Astrocyte (in vitro differentiated cells and primary cell): ENCODE results near the gene MVD. TPM values are rescaled to one million over a fixed set of nuclear protein-coding genes. Genes with fewer than 3 reads are reported as not detected.
A peak's percentile ranks its signal among the peaks of the same experiment; 100 is the strongest.

ENCODE experiments used
- DNase-seq: peaks from one replicate; pipeline ENCODE4 v3.0.0-alpha.2; 2010; ENCODE audit warnings: low read depth
- FAIRE-seq: peaks from 2 replicates; lab custom pipeline; 2011; peaks lifted over from hg19 to GRCh38; lab: Jason Lieb, UNC
- H2AFZ ChIP-seq: 2 replicates; pipeline ENCODE4 v1.6.0; 2012; ENCODE audit warnings: low read depth, low read length, inconsistent platforms
- H3K27ac ChIP-seq: 2 replicates; pipeline ENCODE4 v1.5.1; 2011; ENCODE audit warnings: low read depth, low read length, inconsistent platforms
- H3K27me3 ChIP-seq: 2 replicates; pipeline ENCODE4 v1.6.0; 2011; ENCODE audit warnings: low read length, inconsistent platforms; ENCODE audit not compliant: insufficient read depth
- H3K36me3 ChIP-seq: 2 replicates; pipeline ENCODE4 v1.5.1; 2011; ENCODE audit warnings: low read length, inconsistent platforms; ENCODE audit not compliant: insufficient read depth
- H3K4me1 ChIP-seq: 2 replicates; pipeline ENCODE4 v1.5.1; 2011; ENCODE audit warnings: low read length, inconsistent platforms; ENCODE audit not compliant: insufficient read depth
- H3K4me2 ChIP-seq: 2 replicates; pipeline ENCODE4 v1.6.0; 2012; ENCODE audit warnings: low read length, inconsistent platforms
- H3K4me3 ChIP-seq: 2 replicates; pipeline ENCODE4 v1.5.1; 2011; ENCODE audit warnings: low read depth, mild to moderate bottlenecking, low read length, inconsistent platforms; ENCODE audit not compliant: insufficient read depth
- H3K79me2 ChIP-seq: 2 replicates; pipeline ENCODE4 v1.6.0; 2012; ENCODE audit warnings: mild to moderate bottlenecking, low read length, inconsistent platforms; ENCODE audit not compliant: insufficient read depth
- H3K9ac ChIP-seq: 2 replicates; pipeline ENCODE4 v1.6.0; 2012; ENCODE audit warnings: mild to moderate bottlenecking, low read length, inconsistent platforms
- H3K9me3 ChIP-seq: 2 replicates; pipeline ENCODE4 v1.5.1; 2012; ENCODE audit warnings: low read depth, mild to moderate bottlenecking, low read length, inconsistent platforms; ENCODE audit not compliant: insufficient read depth
- H4K20me1 ChIP-seq: 2 replicates; pipeline ENCODE4 v1.6.0; 2012; ENCODE audit warnings: low read length, inconsistent platforms; ENCODE audit not compliant: insufficient read depth
- H3K27ac Mint-ChIP-seq: one replicate; pipeline ENCODE4 v1.8.0; 2021; ENCODE audit warnings: mild to moderate bottlenecking, mixed read lengths; ENCODE audit not compliant: unreplicated experiment
- H3K27me3 Mint-ChIP-seq: one replicate; pipeline ENCODE4 v1.8.0; 2021; ENCODE audit warnings: low read depth, mixed read lengths; ENCODE audit not compliant: unreplicated experiment
- H3K36me3 Mint-ChIP-seq: one replicate; pipeline ENCODE4 v1.8.0; 2021; ENCODE audit warnings: low read depth, mixed read lengths; ENCODE audit not compliant: unreplicated experiment
- H3K4me1 Mint-ChIP-seq: one replicate; pipeline ENCODE4 v1.8.0; 2021; ENCODE audit warnings: low read depth, mixed read lengths; ENCODE audit not compliant: unreplicated experiment
- H3K4me3 Mint-ChIP-seq: one replicate; pipeline ENCODE4 v1.8.0; 2021; ENCODE audit warnings: mild to moderate bottlenecking, moderate library complexity, mixed read lengths; ENCODE audit not compliant: unreplicated experiment
- H3K9me3 Mint-ChIP-seq: one replicate; pipeline ENCODE4 v1.8.0; 2021; ENCODE audit warnings: mild to moderate bottlenecking, mixed read lengths; ENCODE audit not compliant: unreplicated experiment
- CTCF ChIP-seq: IDR thresholded peaks from 2 replicates; pipeline ENCODE4 v1.5.1; 2011; ENCODE audit warnings: low read depth, mild to moderate bottlenecking, inconsistent platforms, low read length, moderate library complexity; ENCODE audit not compliant: insufficient read depth
- EZH2 ChIP-seq: IDR thresholded peaks from 2 replicates; pipeline ENCODE4 v1.6.1; 2012; ENCODE audit warnings: mild to moderate bottlenecking, low read length, inconsistent platforms; ENCODE audit not compliant: insufficient read depth
- total RNA-seq: library from RNA; stranded (reverse); gene quantifications from 2 replicates; pipeline ENCODE4 v1.2.1, GENCODE V29; 2021

MVD gene
- total RNA-seq, 1 donor from 2014 or later, result 63.9 TPM

GRCh38 chr16:88635671-88636319 lies 27.1 kb downstream of the MVD start:
- peaks cover 7% of the 10 kb centered on the region for H3K4me1 Mint-ChIP-seq
- H3K27me3 Mint-ChIP-seq, result peaks cover 13% of the 10 kb centered on the region
- Histone ChIP-seq H3K27ac (no peak overlapping the region), H3K9me3 (no peaks in the 10 kb centered on the region), H3K36me3 (peaks cover 4% of the 10 kb centered on the region), H3K4me2 (no peak overlapping the region), H3K4me3 (no peak overlapping the region), H4K20me1 (peaks cover 14% of the 10 kb centered on the region), H3K27me3 (peaks cover 20% of the 10 kb centered on the region), H2AFZ (no peak overlapping the region), H3K9ac (no peak overlapping the region), H3K79me2 (no peaks in the 10 kb centered on the region), H3K4me1 (peaks cover 14% of the 10 kb centered on the region)
- H3K36me3 Mint-ChIP-seq, result peaks cover 9% of the 10 kb centered on the region
- FAIRE-seq (no peak), DNase-seq (no peak)
- no peak overlapping the region for H3K27ac Mint-ChIP-seq
- no peaks in the 10 kb centered on the region for H3K9me3 Mint-ChIP-seq
- H3K4me3 Mint-ChIP-seq, result peak overlapping the region; percentile 57
- TF ChIP-seq EZH2 (no peak), CTCF (no peak)

- Histone ChIP-seq H3K4me2 (peak overlapping the region; percentile 81), H3K36me3 (peaks cover 4% of the 10 kb centered on the region), H3K9me3 (no peaks in the 10 kb centered on the region), H3K4me3 (peak overlapping the region; percentile 28), H2AFZ (no peak overlapping the region), H3K27ac (no peak overlapping the region), H3K4me1 (peaks cover 14% of the 10 kb centered on the region), H3K9ac (peak overlapping the region; percentile 8), H3K27me3 (peaks cover 15% of the 10 kb centered on the region), H4K20me1 (peaks cover 14% of the 10 kb centered on the region), H3K79me2 (no peaks in the 10 kb centered on the region)
- Mint-ChIP-seq H3K4me1 (peaks cover 7% of the 10 kb centered on the region), H3K27me3 (peaks cover 9% of the 10 kb centered on the region), H3K4me3 (peak overlapping the region; percentile 68), H3K36me3 (peaks cover 9% of the 10 kb centered on the region), H3K27ac (peak overlapping the region; percentile 47), H3K9me3 (no peaks in the 10 kb centered on the region)
- FAIRE-seq (no peak), DNase-seq (no peak)
- TF ChIP-seq CTCF (no peak), EZH2 (no peak)
Measured at GRCh38 chr16:88634994-88635670, 27.8 kb downstream of the MVD start.
